GM19455 (cell line): ENCODE measurements around the gene TMEM208.

Experiments
- ATAC-seq: cut with Tn5 transposase; IDR thresholded peaks from one replicate; pipeline ENCODE4 v1.9.1; 2021; ENCODE audit not compliant: unreplicated experiment

TMEM208 gene

DNA sequence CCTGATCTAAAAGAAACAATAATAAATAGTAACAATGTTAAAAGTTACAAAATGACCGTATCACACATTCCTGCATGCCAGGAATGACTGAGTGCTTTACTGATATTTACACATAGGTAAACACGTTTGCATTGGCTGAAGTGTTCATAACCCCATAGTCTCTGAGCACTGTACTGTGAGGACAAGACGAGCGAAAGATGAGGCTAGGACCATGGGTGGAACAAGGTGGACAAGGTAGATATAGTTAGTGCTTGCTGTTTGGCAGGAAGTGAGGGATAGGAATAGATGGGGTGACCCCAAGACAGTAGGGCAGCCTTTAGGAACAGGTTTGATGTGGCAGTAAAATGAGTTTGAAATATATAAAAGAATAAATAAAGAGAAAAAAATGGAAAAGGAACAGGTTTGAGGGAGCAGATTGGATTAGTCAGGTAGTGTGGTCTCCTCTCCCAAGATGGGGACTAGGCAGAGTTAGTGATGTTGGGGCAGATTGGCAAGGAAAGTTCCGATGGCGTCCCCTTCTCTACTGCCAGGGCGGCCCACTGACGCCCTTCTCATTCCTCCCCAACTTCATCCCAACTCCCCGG is 35.4 kb upstream of the TMEM208 start:
- peak; percentile 9 for ATAC-seq

DNA sequence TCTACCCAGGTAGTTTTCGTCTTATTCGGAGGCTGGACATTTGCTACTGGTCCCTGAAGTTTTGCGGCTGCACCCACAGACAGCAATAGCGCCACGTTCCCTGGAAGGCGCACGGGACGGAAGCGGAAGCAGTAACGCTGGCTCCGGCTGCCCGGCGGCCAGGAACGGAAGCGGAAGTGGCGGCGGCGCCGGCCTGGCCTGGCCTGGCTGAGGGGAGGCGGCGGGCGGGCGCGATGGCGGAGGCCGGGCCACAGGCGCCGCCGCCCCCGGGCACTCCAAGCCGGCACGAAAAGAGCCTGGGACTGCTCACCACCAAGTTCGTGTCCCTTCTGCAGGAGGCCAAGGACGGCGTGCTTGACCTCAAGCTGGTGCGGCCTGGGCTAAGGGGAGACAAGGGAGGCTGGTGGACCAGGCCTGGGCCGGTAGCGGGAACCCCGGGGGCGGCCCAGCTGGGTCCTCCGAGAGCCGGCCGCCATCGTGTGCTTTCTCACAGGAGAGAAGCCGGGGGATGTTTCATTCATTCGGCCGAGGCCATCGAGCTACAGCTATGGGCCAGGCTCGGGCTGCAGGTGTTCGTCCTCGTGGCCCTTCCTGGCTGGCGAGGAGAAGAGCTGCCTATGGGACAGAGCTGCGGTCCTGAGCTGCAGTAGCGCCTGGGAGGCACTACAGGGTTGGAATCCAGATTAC is 34.8 kb upstream of the TMEM208 start, which contains the start of gene E2F4:
TSS of gene E2F4 (plus strand) at position 161 of the 687 bp plus-strand sequence. CDS start at position 234, 73 bp downstream.
- ATAC-seq = peak; percentile 77

DNA sequence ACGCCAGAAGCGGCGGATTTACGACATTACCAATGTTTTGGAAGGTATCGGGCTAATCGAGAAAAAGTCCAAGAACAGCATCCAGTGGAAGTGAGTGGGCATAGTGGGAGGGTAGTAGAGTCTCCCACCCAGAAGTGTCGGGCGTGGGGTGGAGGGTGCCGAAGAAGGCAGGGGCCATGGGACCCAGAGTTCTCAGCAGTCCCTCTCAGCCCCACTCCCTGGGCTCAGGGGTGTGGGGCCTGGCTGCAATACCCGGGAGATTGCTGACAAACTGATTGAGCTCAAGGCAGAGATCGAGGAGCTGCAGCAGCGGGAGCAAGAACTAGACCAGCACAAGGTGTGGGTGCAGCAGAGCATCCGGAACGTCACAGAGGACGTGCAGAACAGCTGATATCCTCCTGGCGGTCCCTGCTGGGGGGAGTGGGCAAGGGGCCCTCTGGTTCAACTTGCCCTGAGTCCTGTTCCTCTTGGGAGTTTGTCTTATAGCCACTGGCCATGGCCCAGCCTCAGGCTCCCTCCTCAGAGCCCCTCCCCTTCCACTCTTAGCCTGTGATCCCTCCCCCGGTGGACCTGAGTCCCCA is 34.1 kb upstream of the TMEM208 start:
- ATAC-seq = no peak

DNA sequence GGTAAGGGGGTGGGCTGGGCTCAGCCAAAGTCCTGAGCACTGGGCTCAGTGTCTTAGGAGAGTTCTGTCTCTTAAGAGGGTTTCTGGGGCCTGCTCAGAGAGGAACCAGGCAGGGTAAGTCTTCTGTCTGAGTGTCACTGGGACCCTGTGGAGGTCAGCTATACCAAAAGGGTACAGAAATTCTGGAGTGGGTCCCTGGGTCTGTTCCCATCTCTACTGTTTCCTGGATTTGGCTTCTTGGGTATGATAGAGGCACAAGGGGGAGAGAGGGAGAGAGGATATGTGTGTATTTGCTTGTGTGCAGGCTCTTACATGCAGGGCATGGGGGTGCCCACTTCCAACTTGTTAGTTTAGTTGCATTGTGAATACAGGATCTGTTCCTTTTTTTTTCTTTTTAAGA is 33.4 kb upstream of the TMEM208 start:
- ATAC-seq = no peak

DNA sequence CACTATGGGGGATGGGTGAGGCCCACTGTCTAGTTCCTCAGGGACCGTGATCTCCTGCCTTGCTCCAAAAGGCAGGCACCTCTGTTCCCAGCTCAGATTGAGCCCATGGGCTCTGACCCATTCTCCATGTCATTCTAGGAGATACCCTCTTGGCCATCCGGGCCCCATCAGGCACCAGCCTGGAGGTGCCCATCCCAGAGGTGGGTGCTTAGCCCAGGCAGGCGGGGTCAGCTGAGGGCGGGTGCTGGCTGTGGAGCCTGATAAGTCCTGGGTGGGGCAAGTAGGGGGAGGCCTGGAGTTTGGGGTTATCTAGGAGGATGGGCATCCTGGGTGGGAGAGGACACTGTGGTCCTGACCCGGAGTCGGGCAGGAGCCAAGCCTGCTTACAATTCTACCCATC is 32.7 kb upstream of the TMEM208 start:
- ATAC-seq = no peak

DNA sequence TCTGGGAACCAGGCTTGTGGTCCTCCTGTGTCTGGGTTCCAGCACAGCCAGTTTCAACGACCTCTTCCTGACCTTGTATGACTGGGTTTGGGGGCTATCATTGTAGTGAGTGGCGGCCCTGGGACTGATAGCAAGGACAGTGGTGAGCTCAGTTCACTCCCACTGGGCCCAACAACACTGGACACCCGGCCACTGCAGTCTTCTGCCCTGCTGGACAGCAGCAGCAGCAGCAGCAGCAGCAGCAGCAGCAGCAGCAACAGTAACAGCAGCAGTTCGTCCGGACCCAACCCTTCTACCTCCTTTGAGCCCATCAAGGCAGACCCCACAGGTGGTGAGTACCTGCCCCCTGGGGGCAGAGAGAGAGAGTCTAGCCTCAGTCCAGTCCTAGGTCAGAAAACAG is 31.3 kb upstream of the TMEM208 start:
- no peak for ATAC-seq

DNA sequence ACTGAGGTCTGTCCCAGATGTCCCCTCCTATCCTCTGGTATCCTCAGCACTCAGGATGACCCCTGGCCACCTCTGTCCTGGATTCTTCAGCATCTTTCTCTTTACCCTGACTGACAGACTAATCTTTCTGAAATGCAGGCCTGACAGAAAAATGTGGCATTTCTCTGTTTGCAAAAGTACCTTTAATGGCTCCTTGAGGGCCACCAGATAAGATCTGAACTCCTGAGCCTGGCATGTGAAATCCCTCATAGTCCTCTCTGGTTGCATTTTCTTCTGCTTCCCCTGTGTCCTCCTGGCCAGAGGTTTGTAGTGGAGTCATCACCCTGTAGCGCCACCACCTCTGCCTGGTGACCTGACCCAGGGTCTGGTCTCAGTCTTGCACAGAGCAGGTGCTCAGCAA is 30.0 kb upstream of the TMEM208 start:
- no peak for ATAC-seq

DNA sequence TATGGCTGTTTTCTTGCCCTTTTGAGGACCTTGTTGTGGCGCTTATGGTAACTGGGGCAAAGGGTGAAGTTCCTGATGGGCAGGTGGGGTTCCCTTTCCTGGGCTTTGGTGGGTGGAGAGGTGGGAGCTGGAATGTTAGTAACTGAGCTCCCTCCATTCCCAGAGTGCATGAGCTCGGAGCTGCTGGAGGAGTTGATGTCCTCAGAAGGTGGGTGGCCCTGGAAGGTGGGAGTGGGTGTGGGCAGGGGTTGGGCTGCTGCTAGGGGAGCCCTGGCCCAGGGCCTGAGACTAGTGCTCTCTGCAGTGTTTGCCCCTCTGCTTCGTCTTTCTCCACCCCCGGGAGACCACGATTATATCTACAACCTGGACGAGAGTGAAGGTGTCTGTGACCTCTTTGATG is 29.2 kb upstream of the TMEM208 start:
- ATAC-seq = no peak

DNA sequence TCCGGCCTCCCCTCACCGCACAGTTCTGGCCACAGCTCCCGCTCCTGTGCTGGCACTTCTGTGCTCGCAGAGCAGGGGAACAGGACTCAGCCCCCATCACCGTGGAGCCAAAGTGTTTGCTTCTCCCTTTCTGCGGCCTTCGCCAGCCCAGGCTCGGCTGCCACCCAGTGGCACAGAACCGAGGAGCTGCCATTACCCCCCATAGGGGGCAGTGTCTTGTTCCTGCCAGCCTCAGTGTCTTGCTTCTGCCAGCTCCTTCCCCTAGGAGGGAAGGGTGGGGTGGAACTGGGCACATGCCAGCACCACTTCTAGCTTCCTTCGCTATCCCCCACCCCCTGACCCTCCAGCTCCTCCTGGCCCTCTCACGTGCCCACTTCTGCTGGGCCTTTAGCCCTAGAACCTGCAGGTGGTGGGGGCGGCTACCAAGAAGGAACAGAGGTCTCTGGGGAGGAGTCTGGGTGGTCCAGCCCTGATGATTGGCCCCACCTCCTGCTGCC is 28.6 kb upstream of the TMEM208 start:
- ATAC-seq = no peak

DNA sequence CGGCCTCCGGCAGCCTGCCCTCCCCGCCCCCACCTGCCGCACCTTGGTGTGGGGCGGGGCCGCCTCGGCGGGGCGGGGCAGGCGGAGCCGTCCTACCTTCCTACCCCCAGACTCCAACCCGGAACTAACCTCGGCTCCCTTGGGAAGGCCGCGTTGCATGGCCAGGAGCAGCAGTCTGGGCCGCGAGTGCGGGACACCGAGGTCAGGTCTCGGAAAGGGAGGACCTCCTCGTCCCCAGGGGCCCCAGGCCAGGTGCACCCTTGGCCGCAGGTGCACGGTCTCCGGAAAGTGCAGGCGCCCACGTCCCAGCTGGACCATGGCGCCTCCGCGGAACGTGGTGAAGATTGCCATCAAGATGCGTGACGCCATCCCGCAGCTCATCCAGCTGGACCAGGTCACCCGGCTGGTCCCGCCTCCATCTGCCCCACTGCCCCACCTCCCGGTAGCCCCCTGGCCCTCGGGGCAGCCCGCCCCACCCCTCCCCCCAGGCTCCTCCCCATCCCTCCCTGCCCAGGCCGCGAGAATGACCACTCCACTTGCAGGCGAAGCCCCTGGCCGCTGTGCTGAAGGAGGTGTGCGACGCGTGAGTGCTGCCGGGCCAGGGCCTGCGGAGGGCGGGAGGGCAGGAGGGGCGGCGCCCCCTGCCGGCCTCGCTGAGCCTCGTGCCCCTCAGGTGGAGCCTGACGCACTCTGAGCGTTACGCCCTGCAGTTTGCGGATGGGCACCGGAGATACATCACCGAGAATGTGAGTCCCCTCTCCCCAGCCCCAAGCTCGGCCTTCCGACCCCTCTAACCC is 27.7 kb upstream of the TMEM208 start, which contains the start of gene ELMO3:
TSS of gene ELMO3 (plus strand) at position 121 of the 797 bp plus-strand sequence. CDS start at position 317, 196 bp downstream.
- no peak for ATAC-seq

DNA sequence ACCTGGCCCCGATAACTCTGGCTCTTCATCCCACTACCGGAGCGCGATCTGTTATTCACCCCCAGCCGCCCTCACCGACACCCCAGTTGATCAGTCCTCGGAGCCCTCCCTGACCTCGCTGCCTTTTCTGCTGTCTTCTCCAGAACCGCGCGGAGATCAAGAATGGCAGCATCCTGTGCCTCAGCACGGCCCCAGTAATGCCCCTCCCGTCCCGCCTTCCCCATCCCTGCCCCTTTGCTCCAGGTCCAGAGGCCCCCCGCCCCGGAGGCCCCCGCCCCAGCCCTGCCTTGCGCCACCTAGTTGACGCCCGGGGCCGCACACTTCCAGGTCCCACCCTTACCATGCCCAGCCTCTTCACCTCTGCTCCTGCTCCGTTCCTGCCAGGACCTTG is 27.1 kb upstream of the TMEM208 start:
- ATAC-seq = no peak

DNA sequence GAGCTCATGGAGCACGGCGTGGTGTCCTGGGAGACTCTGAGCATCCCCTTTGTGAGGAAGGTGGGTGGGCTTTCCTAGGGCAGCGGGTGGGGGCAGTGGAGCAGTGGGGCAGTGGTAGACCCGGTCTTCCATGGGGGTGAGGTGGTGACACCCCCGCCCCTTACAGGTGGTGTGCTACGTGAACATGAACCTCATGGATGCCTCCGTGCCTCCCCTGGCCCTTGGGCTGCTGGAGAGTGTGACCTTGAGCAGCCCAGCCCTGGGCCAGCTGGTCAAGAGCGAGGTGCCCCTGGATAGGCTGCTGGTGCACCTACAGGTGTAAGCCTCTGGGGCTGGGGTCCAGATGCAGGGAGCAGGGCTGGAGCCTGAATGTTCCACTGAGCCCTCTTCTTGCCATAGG is 26.4 kb upstream of the TMEM208 start:
- no peak for ATAC-seq

DNA sequence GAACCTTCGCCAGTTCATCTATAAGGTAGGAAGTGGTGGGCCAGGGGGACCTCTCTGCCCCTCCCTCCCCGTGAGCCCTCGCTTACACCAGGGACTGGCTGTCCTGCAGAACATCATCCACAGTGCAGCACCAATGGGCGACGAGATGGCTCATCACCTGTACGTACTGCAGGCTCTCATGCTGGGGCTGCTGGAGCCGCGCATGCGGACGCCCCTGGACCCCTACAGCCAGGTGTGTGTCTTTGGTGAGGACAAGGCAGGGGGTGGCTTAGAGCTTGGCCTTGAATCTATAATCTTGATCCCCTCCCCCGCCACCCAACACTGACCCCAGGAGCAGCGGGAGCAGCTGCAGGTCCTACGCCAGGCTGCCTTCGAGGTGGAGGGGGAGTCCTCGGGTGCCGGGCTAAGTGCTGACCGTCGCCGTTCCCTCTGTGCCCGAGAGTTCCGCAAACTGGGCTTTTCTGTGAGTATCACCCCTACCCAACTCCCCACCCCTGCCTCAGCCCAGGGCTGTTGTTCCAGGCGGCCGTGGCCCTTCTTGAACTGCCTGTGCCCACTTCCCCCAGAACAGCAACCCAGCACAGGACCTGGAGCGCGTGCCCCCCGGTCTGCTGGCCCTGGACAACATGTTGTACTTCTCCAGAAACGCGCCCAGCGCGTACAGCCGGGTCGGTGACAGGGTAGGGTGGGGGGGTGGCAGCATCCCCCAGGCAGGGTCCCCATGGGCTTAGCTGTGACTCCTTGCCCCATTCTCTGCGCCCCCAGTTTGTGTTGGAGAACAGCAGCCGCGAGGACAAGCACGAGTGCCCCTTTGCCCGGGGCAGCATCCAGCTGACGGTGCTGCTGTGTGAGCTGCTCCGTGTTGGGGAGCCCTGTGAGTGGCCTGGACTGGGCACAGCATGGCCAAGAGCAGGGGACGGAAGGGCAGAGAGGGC is 25.3 kb upstream of the TMEM208 start:
- no peak for ATAC-seq

DNA sequence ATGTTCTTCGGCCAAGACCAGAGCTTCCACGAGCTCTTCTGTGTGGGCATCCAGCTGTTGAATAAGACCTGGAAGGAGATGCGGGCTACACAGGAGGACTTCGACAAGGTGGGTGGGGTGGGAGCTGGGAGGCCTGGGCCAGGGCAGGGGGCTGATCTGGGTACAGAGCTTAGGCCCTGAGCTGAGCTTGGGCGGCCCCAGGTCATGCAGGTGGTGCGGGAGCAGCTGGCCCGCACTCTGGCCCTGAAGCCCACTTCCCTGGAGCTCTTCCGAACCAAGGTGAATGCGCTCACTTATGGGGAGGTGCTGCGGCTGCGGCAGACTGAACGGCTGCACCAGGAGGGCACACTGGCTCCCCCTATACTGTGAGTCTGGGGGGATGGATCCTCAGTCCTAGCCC is 24.5 kb upstream of the TMEM208 start:
- no peak for ATAC-seq

DNA sequence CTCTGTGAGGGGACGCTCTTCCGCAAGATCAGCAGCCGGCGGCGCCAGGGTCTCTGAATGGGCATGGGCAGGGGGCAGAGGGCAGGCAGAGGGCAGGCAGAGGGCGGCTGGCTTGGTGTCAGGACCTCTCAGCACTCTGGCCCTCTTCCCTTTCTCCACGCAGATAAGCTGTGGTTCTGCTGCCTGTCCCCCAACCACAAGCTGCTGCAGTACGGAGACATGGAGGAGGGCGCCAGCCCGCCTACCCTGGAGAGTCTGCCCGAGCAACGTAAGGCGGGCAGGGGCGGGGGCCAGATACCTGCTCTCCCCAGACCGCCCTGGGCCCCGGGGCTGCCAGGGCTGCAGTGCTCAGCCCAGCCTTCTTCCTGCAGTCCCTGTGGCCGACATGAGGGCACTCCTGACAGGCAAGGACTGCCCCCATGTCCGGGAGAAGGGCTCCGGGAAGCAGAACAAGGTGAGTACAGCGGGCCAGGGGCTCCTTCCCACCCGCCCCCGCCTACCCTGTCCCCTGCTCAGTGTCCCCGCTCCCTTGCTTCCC is 23.9 kb upstream of the TMEM208 start:
- ATAC-seq = no peak

DNA sequence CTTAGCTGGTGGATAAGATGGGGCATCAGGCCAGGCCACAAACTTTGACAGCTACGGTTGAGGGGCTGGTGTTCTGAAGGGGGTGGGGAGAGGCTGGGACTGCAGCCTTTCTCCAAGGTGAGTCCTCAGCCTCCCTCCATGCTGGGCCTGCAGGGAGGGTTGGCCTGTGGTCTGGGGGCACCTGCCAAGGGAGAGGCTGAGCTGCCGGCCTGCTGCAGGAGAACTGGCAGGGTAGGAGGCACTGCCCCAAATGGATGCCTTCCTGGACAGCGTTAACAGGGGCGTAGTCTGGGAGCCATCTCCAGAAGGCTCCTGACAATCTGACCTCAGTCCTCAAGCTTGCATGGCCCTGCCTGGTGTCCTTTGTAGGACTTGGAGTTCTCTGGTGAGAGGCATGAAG is 22.9 kb upstream of the TMEM208 start:
- ATAC-seq = no peak

DNA sequence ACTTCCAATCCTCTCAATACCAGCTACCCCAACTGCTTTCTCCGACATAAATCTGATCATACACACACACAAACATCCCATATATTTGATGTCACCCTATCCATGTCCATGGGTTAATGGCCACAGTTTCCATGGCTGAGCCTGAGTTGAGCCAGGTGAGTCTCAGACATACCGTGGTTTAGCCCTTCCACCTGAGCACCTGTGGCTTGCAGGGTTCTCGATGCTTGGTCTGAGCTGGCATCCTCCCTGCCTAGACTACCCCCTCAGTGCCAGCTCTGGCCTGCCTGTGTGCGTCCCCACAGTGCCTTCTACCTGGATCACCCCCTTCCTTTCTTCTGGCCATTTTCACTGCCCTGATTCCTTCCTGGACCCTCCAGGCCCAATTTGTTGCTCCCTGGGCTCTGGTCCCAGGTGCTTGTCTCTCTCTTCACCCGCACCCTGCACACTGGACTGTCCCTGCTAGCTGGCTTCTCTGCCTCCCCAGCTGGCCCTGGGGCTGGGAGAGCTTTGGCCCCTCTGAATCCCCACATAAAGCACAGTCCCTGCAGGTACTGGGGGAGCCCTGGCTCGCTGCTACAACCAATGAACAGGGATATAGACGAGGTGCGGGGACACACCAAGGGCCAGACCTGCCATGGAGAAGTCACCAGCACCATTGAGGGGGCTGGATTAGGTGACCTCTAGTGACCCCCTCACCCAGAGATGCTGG is 20.6 kb upstream of the TMEM208 start:
- ATAC-seq = no peak

DNA sequence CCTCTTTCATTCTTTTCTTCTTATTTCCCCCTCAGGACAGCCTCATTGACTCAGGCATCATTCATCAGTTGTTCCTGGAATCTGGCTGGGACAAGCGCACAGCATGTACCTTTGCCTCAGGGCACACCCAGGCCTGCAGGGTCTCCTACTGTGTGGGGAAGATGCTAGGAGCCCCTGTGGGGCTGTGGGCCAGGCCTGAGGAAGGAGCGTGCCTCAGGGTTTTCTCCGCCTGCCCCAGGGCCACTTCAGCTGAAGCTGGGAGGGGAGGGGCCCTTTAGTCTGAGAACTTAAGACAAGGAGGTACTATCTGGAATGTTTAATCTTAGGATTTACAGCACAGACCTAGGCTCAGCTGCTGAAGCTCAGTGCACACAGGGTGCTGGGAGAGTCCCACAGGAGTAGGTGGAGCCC is 20.1 kb upstream of the TMEM208 start:
- no peak for ATAC-seq

DNA sequence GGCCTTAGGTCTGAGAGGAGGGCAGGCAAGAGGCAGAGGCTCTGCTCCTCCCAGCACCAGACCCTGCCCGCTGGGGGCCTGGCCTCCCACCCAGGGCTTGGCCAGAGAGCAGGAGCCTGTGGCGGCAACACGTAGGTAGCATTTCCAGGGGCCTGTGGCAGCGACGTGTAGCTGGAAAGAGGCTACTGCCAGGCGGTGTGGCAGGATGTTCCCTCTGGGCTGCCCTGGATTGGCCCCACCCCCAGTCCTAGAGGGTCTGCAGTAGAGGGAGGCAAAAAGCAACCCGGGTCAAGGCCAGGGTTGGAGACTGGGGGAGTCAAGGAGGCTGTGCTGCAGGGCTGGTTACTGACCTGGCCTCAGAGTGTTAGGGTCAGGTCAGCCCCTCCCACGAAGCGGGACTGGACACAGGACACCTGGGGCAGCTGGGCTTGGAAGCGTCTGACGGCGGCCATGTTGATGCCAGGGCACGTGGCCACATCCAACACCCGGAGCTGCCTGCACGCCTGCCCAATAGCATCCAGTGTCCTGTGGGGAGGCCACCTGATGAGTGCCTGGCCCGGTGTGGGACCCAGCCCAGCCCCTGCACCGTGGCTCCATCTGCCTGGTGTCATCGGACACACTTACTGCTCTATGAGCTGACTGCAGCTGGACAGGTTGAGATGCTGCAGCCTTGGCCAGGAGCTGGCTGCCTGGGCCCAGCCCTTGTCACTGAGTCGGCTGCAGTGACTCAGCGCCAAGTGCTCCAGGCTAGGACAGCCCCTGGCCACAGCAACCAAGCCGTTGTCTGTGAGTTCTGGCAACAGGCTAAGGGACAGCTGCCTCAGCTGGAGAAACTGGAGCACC is 19.5 kb upstream of the TMEM208 start:
- no peak for ATAC-seq
